ENCODE results near the gene RAP1GDS1.

GRCh38 chr4:98232202-98232601 is 29.0 kb upstream of the RAP1GDS1 start:
- TF ChIP-seq CTCF (conservative IDR thresholded peaks at IDR 0.05) (no peak), ZFX (IDR thresholded peaks at IDR 0.05) (no peak)
